CD4-positive, alpha-beta T cell treated with Interleukin-15 for 4 hours (primary cell): ENCODE data around the gene EPHA1.
A peak's percentile ranks its signal among the peaks of the same experiment; 100 is the strongest.

ENCODE experiments used
- DNase-seq: peaks from one replicate; pipeline ENCODE4 v3.0.0-alpha.2; 2020; ENCODE audit warnings: low spot score

The EPHA1 gene

DNA sequence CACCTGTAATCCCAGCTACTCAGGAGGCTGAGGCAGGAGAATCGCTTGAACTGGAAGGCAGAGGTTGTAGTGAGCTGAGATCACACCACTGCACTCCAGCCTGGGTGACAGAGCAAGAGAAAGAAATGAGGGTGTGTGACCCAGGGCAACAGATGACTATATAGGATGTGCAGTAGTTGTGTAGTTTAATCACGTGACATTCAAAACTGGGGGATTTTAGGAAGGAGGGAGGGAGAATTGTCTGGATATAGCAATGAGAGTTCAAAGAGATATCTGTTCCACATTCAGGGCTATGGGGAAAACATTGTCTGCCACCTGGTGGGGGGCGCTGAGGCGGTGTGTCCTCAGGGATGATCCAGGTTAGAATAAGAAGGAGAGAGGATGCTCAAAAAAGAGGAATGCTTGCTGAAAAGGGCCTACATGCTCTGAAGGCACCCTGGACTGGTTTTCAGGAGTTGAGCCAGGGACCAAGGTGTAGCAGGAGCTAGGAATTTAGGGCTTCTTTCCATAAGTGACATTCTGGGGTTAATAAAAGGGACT, 35.3 kb downstream of the EPHA1 start:
- DNase-seq, result no peak

DNA sequence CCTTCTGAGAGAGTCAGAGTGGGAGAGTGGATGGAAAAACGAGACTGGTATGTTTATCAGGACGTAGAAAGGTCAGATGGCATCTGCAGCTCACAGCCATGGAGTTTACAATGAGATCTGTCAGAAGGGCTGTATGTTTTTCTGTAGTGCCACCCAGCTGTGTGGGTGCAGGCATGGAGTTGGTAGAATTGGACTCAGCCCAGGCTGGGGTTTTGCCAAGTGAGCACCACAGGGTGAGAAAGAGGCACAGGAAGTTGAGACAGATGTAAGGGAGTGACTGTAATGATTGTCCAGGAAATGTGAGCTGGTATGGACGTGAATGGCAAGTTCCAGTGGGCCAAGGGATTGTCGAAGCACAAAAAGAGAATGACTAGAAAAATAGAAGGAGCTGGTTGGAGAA, 36.6 kb downstream of the EPHA1 start:
- peak; percentile 60 for DNase-seq

DNA sequence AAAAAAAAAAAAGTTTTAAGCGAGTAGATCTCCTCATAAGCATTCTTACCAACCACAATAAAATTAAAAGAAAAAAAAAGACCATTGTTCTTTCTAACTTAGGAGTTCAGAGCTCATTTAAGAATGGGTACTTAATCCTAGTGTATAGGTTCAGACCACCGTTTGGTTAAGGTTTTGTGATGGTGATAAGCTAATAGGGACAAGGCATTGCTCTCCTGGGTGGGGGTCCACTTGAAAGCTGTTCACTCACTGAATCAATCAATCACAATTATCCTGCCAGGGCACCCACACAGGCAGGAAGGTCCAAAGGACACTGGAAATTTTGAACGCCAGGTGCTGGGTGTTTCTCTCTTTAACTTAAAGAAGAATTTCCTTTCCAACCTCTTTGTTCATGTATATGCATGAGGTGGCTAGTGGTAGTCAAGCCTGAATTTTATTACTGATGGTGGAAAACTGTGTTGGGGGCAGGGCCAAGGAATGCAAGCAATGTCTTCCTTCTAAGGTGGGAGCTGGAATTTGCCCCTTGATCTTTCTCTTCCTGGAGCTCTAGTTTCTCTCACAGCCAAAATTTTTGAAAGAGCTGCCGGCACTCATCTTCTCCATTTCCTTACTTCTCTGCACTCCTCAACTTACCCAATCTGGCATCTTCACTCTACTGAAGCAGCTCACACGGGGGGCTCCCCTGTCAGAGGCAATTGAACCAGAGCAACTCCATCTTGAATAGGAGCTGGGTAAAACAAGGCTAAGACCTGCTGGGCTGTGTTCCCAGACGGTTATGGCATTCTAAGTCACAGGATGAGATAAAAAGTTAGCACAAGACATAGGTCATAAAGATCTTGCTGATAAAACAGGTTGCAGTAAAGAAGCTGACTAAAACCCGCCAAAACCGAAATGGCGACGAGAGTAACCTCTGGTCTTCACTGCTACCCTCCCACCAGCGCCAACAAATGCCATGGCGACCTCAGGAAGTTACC, 38.7 kb downstream of the EPHA1 start:
- no peak for DNase-seq

DNA sequence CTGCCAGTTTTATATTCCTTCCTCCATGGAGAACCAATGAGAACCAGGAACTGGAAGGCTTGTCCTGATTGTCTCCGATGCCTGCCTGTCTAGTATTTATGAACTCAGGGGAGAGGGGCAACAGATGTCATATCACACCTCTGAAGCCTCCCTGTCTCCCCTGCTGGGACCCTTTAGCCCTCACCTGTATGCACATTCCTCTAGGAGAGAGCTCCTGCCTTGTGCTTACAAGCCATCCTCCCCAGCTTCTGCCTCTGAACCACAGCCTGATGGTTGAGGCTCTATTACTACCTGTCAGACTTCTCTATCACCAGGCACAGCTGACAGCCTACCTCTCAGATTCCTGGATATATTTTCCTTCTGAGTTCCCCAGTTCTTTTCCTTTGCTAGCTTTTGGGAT, 40.3 kb downstream of the EPHA1 start:
- no peak for DNase-seq

DNA sequence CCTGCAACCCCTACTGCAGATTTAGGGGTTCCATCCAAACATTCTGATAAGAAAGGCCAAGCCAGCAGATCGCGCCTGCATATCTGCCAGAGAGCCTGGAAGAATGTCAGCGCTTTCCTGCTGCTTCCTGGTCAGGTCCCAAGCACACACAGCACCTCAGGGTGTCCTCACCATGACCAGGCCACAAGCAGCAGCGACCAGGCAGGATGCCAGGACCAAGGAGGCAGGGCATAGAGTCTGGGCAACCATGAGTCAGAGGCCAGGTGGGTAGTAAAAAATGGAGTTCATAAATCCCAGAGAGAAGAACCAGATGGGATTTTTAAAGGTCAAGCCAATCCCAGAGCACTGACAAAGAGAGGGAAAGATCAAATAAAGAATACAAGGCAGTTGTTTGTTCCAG, 40.7 kb downstream of the EPHA1 start:
- no peak for DNase-seq

DNA sequence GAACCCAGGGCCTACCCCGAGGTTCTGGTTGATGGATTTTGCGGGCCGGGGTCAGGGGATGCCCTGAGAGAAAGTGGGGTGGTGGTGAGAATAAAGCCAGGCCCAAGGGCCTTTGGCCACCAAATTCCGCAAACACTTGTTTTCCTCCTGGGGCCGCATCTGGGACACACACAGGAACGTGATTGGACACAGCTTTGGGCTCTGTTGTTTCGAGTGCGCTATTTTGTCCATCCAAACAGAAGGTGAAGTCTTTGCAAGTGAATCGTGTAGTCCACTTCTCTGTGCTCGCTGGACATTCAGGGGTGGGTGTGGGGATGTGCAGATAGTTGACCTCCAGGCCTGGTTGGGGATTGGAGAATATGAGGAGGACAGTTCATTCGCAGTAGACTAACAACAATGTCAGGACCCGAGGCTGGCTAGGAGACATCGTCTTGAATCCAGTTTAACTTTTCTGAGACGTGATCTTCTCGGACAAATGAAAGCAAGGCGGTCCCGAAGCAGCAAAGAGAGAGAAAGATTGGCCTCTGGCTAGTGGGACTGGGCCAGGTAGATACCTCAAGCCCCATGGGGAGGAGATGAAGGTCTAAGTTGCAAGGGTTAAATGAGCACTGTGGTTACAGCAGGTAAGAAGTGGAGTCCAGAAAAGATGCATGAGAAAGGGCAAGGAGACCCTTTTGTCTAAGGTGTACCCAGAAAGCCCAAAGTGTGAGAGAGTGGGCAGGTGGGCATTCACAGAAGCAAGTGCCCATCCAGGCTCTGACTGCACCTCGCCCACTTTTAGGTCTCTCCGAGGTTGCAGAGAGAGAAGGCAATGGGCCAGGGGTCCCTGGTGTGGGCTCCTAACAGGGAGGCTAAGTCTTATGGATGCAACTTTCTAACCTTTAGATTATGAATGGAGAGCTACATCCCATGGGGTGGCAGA, 45.4 kb downstream of the EPHA1 start:
- no peak for DNase-seq

DNA sequence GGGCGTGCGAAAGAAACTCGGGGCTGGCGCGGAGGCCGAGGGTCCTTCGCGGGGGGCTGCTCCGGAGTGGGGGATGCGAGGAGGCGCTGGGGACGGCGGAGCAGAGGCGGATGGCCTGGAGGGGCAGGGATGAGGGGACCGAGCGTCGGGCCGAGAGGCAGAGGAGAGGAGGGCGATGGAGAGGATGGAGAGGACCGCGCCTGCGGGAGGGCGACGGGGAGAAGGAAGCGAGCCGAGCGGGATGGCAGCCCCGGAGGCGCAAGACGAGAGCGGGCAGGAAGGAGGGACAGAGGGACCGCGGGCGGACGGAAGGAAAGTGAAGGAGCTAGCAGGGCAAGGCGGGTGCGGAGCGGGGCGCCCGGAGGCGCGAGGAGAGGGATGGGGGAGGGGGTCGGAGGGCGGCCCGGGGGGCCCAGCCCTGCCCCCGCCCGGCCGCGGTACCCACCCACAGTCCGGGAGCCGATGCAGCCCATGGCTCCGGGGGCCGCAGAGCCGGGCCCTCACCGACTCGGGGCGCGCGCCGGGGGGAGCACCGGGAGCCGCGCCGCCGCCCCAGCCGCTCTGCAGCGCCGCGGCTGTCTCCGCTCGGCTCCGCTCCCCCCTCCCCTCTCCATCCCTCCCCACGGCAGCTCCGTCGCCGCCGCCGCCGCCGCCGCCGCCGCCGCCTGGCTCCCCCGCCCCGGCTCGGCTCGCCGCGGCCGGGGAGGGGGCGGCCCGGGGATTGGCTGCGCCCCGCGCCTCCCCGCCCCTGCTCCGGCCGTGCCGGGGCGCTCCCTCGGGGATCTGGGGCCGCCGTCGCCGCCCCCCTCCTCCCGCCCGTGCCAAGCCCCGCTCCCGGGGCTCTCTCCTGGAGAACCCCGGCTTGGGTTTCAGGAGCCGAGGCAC, 46.3 kb downstream of the EPHA1 start, which contains the start of gene FAM131B:
FAM131B (minus strand) TSS at position 583 of the 885 bp plus-strand sequence; CDS start at position 473, 110 bp downstream.
- DNase-seq, result peak; percentile 24

DNA sequence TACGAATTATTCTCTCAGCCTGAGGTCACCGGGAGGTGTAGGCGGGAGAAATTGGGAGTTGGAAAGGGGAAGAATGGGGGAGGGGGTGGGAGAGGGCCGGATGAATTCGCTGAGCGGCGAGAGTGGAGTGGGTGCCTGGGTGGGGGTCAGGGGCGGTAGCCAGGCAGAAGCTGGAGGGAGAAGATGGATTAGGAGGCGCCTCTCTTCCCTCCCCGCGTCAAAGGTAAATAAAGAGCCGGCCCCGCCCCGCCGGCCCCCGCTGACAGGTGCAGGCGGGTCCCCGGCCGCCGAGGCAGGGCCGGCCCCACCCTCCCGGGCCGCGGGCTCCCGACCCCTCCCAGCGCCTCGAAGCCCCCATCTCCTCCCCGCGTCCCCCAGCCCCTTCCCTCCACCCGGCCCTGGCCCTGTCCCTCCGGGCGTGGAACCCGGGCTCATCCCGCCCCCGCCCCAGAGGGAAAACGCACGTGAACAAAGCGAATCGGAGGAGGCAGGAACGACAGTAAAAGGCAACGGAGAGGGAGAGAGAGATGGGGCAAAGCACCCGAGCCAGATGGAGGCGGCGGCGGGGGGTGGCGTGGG, 47.0 kb downstream of the EPHA1 start:
- DNase-seq, result no peak

DNA sequence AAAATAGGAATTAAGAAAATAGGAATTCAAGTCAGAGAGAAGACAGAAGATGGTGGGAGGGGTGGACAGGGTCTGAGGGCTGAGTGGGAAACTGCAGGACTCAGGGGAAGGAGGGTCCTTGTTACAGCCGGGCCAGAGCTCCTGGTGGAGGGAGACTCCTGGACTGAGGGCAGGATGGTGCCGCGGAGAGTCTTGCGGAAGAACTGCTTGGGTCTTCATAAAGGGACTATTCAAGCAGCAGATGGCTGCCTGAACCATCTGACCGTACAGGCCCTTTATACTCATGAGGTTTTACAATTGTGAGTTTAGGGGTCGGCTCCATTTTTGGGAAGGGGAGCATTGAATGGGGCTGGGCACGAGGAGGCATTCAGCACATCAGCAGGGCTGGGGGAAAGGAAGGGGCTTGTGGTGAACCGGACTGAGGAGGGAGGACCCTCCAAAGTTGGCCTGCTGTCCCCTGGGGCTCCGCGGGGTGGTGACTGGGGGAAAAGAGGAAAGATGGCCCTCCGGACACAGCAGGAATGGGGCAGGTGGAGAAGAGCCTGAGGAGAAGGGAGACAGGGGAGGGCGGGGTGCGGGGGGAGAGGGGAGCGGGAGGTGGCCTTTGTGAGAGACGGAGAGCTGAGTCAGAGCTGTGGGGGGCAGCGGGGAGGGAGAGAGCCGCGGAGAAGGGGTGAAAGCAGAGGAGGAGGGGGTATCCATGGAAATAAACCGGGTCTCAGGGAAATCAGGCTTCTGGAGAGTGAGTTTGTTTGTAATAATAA, 47.7 kb downstream of the EPHA1 start:
- DNase-seq, result no peak

DNA sequence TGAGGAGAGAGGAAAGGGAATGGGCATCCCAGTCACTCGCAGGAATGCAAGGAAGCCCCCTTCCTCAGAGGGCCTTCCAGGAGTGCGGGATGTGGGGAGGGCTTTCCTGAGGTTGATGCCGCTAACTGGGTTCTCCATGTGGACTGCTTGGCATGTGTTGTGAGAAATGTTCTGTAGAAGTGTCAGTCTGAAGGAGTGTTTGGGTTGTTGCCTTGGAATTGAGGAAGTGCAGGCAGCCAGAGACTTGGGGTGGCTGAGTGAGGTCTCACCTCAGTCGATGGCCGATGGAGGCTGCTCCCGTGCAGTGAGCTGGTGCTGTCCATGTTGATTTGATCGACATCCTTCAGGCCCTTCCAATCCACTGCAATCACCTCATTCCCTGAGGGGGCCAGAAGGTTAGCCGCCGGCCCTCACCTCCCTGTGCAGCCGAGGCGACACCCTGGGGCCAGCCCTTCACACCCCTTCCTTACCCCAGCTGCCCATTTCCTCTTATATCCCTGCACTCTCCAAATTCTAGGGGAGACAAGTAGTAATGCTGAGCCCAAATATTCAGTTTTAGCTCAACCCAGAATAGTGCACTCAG, 48.8 kb downstream of the EPHA1 start:
- no peak for DNase-seq

DNA sequence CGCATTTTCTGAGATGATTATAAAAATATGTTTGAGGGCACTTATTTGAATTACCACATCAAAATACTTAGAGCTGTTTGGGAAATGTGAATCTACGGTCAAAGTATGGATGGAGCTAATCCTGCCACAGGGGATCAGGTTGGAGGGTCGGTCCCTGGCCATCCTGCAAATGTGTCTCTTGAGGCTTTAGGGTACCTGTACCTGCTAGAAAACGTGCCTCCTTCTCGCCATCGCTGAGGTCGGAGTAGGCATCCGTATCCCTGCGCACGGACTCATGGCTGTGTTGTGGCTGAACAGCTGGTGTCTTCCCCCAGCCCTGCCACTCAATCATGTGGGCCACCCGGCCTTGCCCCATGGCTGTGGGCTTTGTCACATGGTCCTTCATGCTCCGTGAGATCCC, 50.0 kb downstream of the EPHA1 start:
- DNase-seq, result no peak

DNA sequence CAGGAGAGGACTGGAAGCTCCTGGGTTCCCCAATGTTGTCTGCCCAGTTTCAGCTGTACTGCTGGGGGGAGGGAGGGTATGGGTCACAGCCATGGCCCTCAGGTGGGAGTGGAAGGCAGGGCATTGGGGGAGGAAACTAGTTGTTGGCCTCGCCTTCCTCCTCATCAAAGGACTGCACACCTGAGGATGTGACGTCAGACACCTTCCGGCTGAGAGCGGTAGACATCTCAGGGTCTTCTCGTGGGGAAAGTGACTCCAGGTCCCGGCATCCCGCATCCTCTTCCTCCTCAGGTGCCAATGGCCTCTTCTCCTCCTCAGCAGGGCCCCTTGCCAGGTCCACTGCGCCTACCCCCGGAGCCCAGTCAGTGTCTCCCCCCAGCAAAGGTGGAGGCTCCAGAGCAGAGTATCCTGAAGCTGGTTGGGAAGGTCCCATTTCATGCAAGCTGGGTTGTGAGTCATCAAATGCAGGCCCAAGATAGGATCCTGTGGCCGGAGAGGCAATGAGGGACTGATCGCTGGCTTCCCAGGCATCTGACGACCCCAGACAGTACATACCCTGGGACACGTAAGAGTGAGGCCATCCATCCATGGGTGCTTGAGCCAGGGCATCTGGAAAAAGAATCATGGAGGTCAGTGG, 52.1 kb downstream of the EPHA1 start:
- DNase-seq, result no peak

DNA sequence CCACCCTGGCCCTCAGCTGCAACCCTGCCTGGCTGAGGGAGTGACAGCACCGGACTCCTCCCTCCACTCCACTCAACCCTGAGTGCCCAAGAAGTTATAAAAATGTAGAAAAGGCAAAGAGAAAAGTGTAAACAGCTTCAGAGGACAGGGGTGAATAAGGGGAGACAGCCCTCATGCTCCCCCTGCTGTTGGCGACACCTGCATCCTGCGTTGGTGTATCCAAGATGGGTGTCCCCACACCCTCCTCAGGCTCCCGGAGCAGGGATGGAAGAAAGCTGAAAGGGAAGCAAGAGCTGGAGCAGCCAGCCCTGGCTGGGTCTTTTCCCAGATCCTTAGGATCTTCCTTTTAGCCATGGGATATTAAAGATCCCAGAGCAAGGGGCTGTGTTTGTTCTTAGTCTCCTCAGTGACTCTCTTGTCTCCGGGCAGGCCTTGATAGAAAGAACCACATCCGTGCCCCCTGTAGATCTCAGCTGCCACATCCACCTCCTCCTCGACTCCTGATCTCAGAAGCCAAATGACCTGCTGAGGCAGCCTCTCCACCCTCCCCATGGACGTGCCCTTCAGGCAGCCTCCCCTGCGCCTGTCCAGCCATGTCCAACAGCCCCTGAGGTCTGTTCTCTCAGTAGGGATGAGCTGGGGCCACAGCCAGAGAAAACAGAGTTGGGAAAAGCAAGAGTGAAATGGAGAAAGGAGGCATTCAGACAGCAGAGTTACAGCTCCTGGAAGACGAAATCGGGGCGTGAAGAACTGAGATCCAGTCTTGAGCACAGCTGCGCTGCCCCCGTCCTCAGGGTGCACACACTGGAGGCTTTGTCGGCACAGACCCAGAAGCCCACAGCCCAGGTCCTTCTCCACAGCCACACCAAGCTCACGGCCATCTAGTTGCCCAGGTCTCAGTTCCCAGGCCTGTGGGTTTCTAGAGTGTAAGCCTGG, 52.9 kb downstream of the EPHA1 start:
- DNase-seq, result no peak

DNA sequence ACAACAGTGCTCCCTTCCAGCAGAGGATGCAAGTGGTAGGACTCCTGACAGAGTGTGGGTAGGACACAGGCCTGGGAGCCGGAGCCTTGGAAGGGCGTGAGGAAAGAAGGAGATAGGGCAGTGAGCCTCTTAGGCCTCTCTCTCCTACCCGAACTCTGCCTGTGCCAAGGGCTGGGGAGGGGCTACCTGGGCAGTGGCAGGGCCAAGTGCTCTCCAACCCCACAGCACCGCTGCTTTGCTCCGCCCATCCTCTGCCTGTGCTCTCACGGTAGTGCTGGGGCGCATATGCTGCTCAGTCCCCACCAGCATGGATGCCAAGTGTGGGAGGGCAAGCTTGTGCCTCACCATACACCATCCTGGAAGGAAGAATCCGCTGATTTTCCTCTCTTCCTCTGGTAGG, 53.7 kb downstream of the EPHA1 start:
- no peak for DNase-seq

DNA sequence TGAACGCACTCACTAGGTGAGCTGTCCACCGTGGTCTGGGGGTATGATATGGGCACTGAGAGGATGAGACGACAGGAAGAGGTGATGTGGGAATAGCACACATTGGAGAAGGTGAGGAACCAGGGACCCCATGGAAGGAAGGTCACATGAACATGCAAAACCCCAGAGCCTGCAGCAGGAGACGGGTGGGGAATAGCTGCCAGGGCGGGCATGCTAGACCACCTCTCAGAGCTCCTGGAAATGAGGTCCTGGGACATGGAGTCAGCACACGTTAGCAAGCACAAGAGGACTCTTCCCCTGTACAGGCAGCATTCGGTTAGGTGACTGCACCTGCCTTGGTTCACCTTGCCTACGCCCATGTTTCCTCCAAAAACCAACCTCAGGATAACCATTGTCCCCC, 54.3 kb downstream of the EPHA1 start:
- no peak for DNase-seq

DNA sequence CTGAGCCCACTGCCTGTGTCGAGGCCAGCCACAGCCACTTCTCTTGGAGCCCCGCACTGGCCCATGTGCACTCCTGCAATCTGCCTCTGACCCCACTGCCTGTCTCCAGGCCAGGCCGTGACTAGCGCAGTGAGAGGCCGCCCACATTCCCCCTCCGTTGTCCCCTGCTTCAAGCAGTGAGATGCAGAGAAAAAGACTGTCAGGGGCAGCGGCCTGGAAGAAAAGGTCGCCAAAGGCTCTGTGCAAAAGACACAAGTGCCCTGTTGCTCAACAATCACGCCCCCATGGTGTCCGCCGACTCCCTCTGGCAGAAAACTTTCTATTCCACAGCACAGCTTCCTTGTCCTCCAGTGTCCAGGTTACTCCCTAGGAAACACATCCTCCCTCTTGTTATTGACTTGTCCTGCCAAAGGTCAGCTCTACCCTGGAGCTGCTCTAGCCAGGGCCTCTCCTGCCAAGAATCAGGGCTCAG, 56.1 kb downstream of the EPHA1 start:
- no peak for DNase-seq

DNA sequence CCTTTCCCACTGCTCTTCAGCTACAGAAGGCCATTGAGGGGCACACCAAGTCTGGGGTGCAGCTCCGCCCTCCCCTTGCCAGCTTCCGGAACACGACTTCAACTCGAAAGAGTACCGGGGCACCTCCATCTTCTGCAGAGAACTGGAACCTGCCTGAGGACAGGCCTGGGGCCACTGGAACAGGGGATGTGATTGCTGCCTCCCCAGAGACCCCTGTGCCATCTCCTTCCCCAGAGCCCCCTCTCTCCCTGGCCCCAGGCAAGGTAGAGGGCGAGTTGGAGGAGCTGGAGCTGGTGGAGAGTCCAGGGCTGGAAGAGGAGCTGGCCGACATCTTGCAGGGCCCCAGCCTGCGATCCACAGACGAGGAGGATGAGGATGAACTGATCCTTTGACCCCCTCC, 57.1 kb downstream of the EPHA1 start:
- no peak for DNase-seq

DNA sequence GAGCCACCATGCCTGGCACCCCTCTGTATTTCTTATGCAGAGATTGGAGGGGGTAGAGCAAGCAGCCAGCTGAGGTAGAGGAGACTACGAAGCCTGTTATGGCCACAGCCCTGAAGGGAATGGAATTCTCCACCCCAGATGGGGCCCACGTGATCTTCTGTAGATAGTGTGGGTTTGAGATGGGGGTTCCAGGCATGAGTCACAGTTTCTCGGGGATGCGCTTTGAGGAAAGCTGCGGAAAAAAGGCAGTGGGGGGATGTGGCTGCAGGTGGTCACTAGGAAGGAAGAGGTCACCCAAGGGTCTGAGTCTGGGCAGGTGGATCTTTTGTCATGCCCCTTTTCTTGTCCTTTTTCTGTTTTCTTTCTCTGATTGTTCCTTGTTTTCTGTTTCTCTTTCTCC, 57.6 kb downstream of the EPHA1 start:
- DNase-seq, result no peak
